ENCODE data around the gene SEZ6L. TPM values are rescaled to one million over a fixed set of nuclear protein-coding genes. Genes with fewer than 3 reads are reported as not detected.

SEZ6L gene
- total RNA-seq, 1 experiment from 2014 or later, result not detected

DNA sequence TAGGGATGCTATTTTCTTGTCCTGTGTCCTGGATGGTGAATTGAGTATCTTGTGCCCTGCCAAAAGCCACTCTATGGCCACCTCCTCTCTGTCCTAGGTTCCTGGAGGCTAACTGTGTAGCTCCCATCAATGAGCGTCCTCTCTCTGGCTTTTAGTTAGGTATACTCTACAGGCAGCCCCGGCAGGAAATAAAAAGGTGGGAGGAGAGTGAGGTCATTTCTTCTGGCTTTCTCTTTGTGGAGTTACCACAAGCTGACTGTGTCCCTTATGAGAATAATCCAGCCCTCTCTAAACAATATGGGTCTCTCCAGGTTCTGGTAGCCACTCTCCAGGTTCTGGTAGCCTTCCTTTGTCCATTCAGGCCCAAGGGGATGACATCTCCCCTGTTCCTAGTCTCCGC, 248.1 kb downstream of the SEZ6L start:
- ChIA-PET CTCF (no interaction called here), POLR2A (ENCODE audit: unreplicated experiment) (interaction anchor here (0.5 kb wide), 1 partner anchor 1029 kb away, joined by 5 read pairs; no protein-coding TSS in a partner anchor)
- Histone ChIP-seq H2AFZ (ENCODE audit: low read length) (no peak overlapping the region), H3K9me3 (ENCODE audit: low read length) (no peaks in the 10 kb centered on the region), H4K20me1 (ENCODE audit: low read length) (no peaks in the 10 kb centered on the region), H3K79me2 (ENCODE audit: low read length) (no peaks in the 10 kb centered on the region), H3K36me3 (ENCODE audit: low read depth, low read length) (no peaks in the 10 kb centered on the region), H3F3A (ENCODE audit: low read length, unreplicated experiment) (no peaks in the 10 kb centered on the region), H3K9ac (ENCODE audit: low read length) (no peak overlapping the region), H3K4me2 (ENCODE audit: low read length) (peak overlapping the region; percentile 62), H3K4me3 (ENCODE audit: low read length) (peak overlapping the region; percentile 35; the same call in 1 of the 2 replicates), H3K27me3 (ENCODE audit: low read length) (no peaks in the 10 kb centered on the region; the same call in 1 of the 2 replicates), H3K27ac (ENCODE audit: low read length) (no peak overlapping the region), H3K4me1 (ENCODE audit: insufficient read depth, low read length) (peaks cover 20% of the 10 kb centered on the region), H3K9me2 (replicated peaks; ENCODE audit: low read length) (no peaks in the 10 kb centered on the region)
- DNase-seq (peak; percentile 15), ATAC-seq (peak; percentile 20)
- no TSS peak for BruUV-seq (replicated peaks)
- TF ChIP-seq EZH2 (IDR thresholded peaks at IDR 0.05; ENCODE audit: low read length, unreplicated experiment) (no peak), EZH2phosphoT487 (IDR thresholded peaks at IDR 0.05; ENCODE audit: borderline replicate concordance, low read length) (no peak)
- TF ChIP-seq, protein P1, sequence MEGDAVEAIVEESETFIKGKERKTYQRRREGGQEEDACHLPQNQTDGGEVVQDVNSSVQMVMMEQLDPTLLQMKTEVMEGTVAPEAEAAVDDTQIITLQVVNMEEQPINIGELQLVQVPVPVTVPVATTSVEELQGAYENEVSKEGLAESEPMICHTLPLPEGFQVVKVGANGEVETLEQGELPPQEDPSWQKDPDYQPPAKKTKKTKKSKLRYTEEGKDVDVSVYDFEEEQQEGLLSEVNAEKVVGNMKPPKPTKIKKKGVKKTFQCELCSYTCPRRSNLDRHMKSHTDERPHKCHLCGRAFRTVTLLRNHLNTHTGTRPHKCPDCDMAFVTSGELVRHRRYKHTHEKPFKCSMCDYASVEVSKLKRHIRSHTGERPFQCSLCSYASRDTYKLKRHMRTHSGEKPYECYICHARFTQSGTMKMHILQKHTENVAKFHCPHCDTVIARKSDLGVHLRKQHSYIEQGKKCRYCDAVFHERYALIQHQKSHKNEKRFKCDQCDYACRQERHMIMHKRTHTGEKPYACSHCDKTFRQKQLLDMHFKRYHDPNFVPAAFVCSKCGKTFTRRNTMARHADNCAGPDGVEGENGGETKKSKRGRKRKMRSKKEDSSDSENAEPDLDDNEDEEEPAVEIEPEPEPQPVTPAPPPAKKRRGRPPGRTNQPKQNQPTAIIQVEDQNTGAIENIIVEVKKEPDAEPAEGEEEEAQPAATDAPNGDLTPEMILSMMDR (conservative IDR thresholded peaks at IDR 0.05; ENCODE audit: low read depth, low read length), result no peak
- intact Hi-C loops (cut with micrococcal nuclease), result no loop called here

GRCh38 chr22:26418620-26419019, 249.4 kb downstream of the SEZ6L start:
- Histone ChIP-seq H2AFZ (ENCODE audit: low read length) (no peak overlapping the region), H3K9me2 (replicated peaks; ENCODE audit: low read length) (no peaks in the 10 kb centered on the region), H3K4me2 (ENCODE audit: low read length) (no peak overlapping the region), H3K27ac (ENCODE audit: low read length) (no peak overlapping the region), H3K9ac (ENCODE audit: low read length) (no peak overlapping the region), H3F3A (ENCODE audit: low read length, unreplicated experiment) (no peaks in the 10 kb centered on the region), H3K79me2 (ENCODE audit: low read length) (no peaks in the 10 kb centered on the region), H3K27me3 (ENCODE audit: low read length) (no peaks in the 10 kb centered on the region), H3K9me3 (ENCODE audit: low read length) (no peaks in the 10 kb centered on the region), H3K4me3 (ENCODE audit: low read length) (no peak overlapping the region), H3K4me1 (ENCODE audit: insufficient read depth, low read length) (peaks cover 20% of the 10 kb centered on the region), H4K20me1 (ENCODE audit: low read length) (no peaks in the 10 kb centered on the region), H3K36me3 (ENCODE audit: low read depth, low read length) (no peaks in the 10 kb centered on the region)
- ChIA-PET CTCF (no interaction called here), POLR2A (ENCODE audit: unreplicated experiment) (no interaction called here)
- intact Hi-C loops (cut with micrococcal nuclease), result no loop called here
- DNase-seq (no peak), ATAC-seq (no peak)
- TF ChIP-seq, protein P1 (conservative IDR thresholded peaks at IDR 0.05; ENCODE audit: low read depth, low read length), result no peak
- TF ChIP-seq EZH2 (IDR thresholded peaks at IDR 0.05; ENCODE audit: low read length, unreplicated experiment) (no peak), EZH2phosphoT487 (IDR thresholded peaks at IDR 0.05; ENCODE audit: borderline replicate concordance, low read length) (no peak)
- no TSS peak for BruUV-seq (replicated peaks)

DNA sequence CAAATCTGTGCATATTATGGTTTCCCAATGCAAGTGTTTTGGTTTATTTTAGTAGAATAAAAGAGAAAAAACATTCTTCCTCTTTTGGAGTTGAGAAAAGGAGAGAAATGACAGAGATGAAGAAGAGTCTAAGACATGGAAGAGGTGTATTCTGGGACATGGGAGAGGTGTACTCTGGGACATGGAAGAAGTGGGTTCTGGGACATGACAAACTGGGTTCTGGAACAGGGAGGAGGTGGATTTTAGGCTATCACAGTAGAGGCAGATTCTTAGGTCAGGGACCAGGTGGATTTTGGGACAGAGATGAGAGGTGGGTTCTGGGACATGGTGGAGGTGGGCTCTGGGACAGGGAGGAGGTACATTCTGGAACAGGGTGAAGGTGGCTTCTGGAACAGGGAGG, 257.7 kb downstream of the SEZ6L start:
- DNase-seq (no peak), ATAC-seq (no peak)
- no peaks in the 10 kb centered on the region for H3K4me1 ChIP-seq (ENCODE audit: insufficient read depth, low read length)
- H3K4me3 ChIP-seq (ENCODE audit: low read length), result no peak overlapping the region
- H4K20me1 ChIP-seq (ENCODE audit: low read length), result no peaks in the 10 kb centered on the region
- no peaks in the 10 kb centered on the region for H3K27me3 ChIP-seq (ENCODE audit: low read length)
- POLR2A ChIA-PET (ENCODE audit: unreplicated experiment), result no interaction called here
- no peaks in the 10 kb centered on the region for H3K36me3 ChIP-seq (ENCODE audit: low read depth, low read length)
- CTCF ChIA-PET, result no interaction called here
- no peak overlapping the region for H2AFZ ChIP-seq (ENCODE audit: low read length)
- no peaks in the 10 kb centered on the region for H3K9me3 ChIP-seq (ENCODE audit: low read length)
- intact Hi-C loops (cut with micrococcal nuclease), result no loop called here
- no peaks in the 10 kb centered on the region for H3K9me2 ChIP-seq (replicated peaks; ENCODE audit: low read length)
- no peaks in the 10 kb centered on the region for H3F3A ChIP-seq (ENCODE audit: low read length, unreplicated experiment)
- no peak overlapping the region for H3K9ac ChIP-seq (ENCODE audit: low read length)
- H3K27ac ChIP-seq (ENCODE audit: low read length), result no peak overlapping the region
- no TSS peak for BruUV-seq (replicated peaks)
- no peaks in the 10 kb centered on the region for H3K79me2 ChIP-seq (ENCODE audit: low read length)
- TF ChIP-seq EZH2 (IDR thresholded peaks at IDR 0.05; ENCODE audit: low read length, unreplicated experiment) (no peak), EZH2phosphoT487 (IDR thresholded peaks at IDR 0.05; ENCODE audit: borderline replicate concordance, low read length) (no peak)
- TF ChIP-seq, protein P1 (conservative IDR thresholded peaks at IDR 0.05; ENCODE audit: low read depth, low read length), result no peak
- H3K4me2 ChIP-seq (ENCODE audit: low read length), result no peak overlapping the region
